ENCODE results near the gene CYREN. TPM values are rescaled to one million over a fixed set of nuclear protein-coding genes. Genes with fewer than 3 reads are reported as not detected.

CYREN gene
- total and polyA plus RNA-seq, 2 of the 13 experiments (the other 11 are each of a cell fraction or from before 2014, with no cell fraction given) = 20.7 to 60.7 TPM

- TF ChIP-seq PATZ1 (CRISPR knock-in tag; IDR thresholded peaks at IDR 0.05) (peak; percentile 3; the same call in 1 of the 2 replicates), ZNF205 (CRISPR knock-in tag; IDR thresholded peaks at IDR 0.05) (no peak), TAF15 (IDR thresholded peaks at IDR 0.05; ENCODE audit: low read depth, low read length, poor library complexity, severe bottlenecking) (no peak), RFXAP (CRISPR knock-in tag; IDR thresholded peaks at IDR 0.05; ENCODE audit: borderline replicate concordance) (no peak), ZNF646 (CRISPR knock-in tag; IDR thresholded peaks at IDR 0.05) (no peak), ZNF784 (CRISPR knock-in tag; IDR thresholded peaks at IDR 0.05; ENCODE audit: borderline replicate concordance) (0 out of 2 replicates have a peak, but pooled peaks have one; percentile 34), IRF1 (CRISPR knock-in tag; IDR thresholded peaks at IDR 0.05; ENCODE audit: low read depth) (no peak), ZC3H4 (CRISPR knock-in tag; IDR thresholded peaks at IDR 0.05; ENCODE audit: borderline replicate concordance) (no peak), AGO1 (IDR thresholded peaks at IDR 0.05; ENCODE audit: low read depth, low read length, poor library complexity, severe bottlenecking) (no peak), ZNF546 (CRISPR knock-in tag; conservative IDR thresholded peaks at IDR 0.05) (0 out of 2 replicates have a peak, but pooled peaks have one; percentile 39), JDP2 (CRISPR knock-in tag; IDR thresholded peaks at IDR 0.05; ENCODE audit: borderline replicate concordance) (no peak), ZNF83 (CRISPR knock-in tag; IDR thresholded peaks at IDR 0.05; ENCODE audit: borderline replicate concordance) (0 out of 2 replicates have a peak, but pooled peaks have one; percentile 47), GRHL1 (CRISPR knock-in tag; conservative IDR thresholded peaks at IDR 0.05) (no peak), ZMYM2 (CRISPR knock-in tag; IDR thresholded peaks at IDR 0.05) (no peak), JARID2 (CRISPR knock-in tag; IDR thresholded peaks at IDR 0.05; ENCODE audit: insufficient replicate concordance) (no peak)
Measured at GRCh38 chr7:135211179-135211945, 40.9 kb upstream of the CYREN start, which contains the start of gene WDR91 (continued).
